ENCODE measurements around the gene CXCL3.

Gene CXCL3

GRCh38 chr4:74055096-74055495 lies 16.6 kb upstream of the CXCL3 start:
- DNase-seq (ENCODE audit: low read depth) = no peak

- no peak for DNase-seq (ENCODE audit: low read depth)
These were observed 16.1 kb upstream of the CXCL3 start for GRCh38 chr4:74054483-74055047.

- DNase-seq (ENCODE audit: low read depth) = no peak
These were observed 8.7 kb upstream of the CXCL3 start for GRCh38 chr4:74047152-74047551.

GRCh38 chr4:74045772-74046171 lies 7.3 kb upstream of the CXCL3 start:
- no peak for DNase-seq (ENCODE audit: low read depth)

- DNase-seq (ENCODE audit: low read depth) = no peak
These were observed 6.8 kb upstream of the CXCL3 start for GRCh38 chr4:74045247-74045646.

- DNase-seq (ENCODE audit: low read depth) = no peak
These were observed 6.2 kb upstream of the CXCL3 start for GRCh38 chr4:74044677-74045076.

- no peak for DNase-seq (ENCODE audit: low read depth)
These were observed 4.2 kb upstream of the CXCL3 start for GRCh38 chr4:74042681-74043080.

- DNase-seq (ENCODE audit: low read depth) = no peak
These were observed 2.9 kb upstream of the CXCL3 start for GRCh38 chr4:74041418-74041817.

GRCh38 chr4:74039315-74039763 lies 850 bp upstream of the CXCL3 start:
- DNase-seq (ENCODE audit: low read depth) = no peak

GRCh38 chr4:74038086-74038424 lies 434 bp downstream of the CXCL3 start:
- no peak for DNase-seq (ENCODE audit: low read depth)

GRCh38 chr4:74037076-74037955 lies 1.2 kb downstream of the CXCL3 start:
- DNase-seq (ENCODE audit: low read depth) = no peak

GRCh38 chr4:74033739-74034138 lies 4.8 kb downstream of the CXCL3 start:
- DNase-seq (ENCODE audit: low read depth) = peak; percentile 82

GRCh38 chr4:74032064-74032463 lies 6.4 kb downstream of the CXCL3 start:
- no peak for DNase-seq (ENCODE audit: low read depth)

GRCh38 chr4:74031576-74031975 lies 6.9 kb downstream of the CXCL3 start:
- DNase-seq (ENCODE audit: low read depth) = no peak

- DNase-seq (ENCODE audit: low read depth) = no peak
These were observed 8.2 kb downstream of the CXCL3 start for GRCh38 chr4:74030285-74030684.

- DNase-seq (ENCODE audit: low read depth) = no peak
These were observed 10.0 kb downstream of the CXCL3 start for GRCh38 chr4:74028504-74028903.

GRCh38 chr4:74023709-74024108 lies 14.8 kb downstream of the CXCL3 start:
- DNase-seq (ENCODE audit: low read depth) = no peak

GRCh38 chr4:74021601-74022000 lies 16.9 kb downstream of the CXCL3 start:
- DNase-seq (ENCODE audit: low read depth) = no peak

- no peak for DNase-seq (ENCODE audit: low read depth)
These were observed 19.7 kb downstream of the CXCL3 start for GRCh38 chr4:74018771-74019170.

GRCh38 chr4:74018116-74018515 lies 20.4 kb downstream of the CXCL3 start:
- no peak for DNase-seq (ENCODE audit: low read depth)

- DNase-seq (ENCODE audit: low read depth) = no peak
These were observed 22.4 kb downstream of the CXCL3 start for GRCh38 chr4:74016068-74016467.

- no peak for DNase-seq (ENCODE audit: low read depth)
These were observed 23.2 kb downstream of the CXCL3 start for GRCh38 chr4:74015126-74015780.

- DNase-seq (ENCODE audit: low read depth) = no peak
These were observed 24.2 kb downstream of the CXCL3 start for GRCh38 chr4:74014332-74014731.
